ENCODE data around the gene PHLDB2. TPM values are rescaled to one million over a fixed set of nuclear protein-coding genes. Genes with fewer than 3 reads are reported as not detected.

The PHLDB2 gene
- total and polyA plus RNA-seq, 2 of the 8 experiments (the other 6 are each of a cell fraction or from before 2014, with no cell fraction given), result 5.8 to 22.6 TPM

DNA sequence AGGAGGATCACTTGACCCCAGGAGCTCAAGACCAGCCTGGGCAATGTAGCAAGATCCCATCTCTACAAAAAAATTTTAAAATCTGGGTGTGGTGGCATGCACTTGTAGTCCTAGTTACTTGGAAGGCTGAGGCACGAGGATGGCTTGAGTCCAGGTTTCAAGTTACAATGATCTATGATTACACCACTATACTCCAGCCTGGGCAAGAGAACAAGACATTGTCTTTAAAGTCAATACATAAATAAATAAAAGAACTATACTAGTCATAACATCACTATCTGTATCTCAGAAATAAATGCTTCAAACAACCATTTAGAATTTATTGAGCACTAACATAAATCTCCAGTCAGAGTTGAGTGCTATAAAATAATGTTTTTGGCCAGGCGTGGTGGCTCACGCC lies 8.5 kb upstream of the PHLDB2 start (continued):
- TF ChIP-seq SAP30 (IDR thresholded peaks at IDR 0.05; ENCODE audit: insufficient read depth, insufficient replicate concordance, low read length) (no peak), EZH2 (IDR thresholded peaks at IDR 0.05; ENCODE audit: low read depth, low read length, severe bottlenecking) (no peak), NANOG (IDR thresholded peaks at IDR 0.05; ENCODE audit: insufficient read depth, low read depth, low read length, poor library complexity, severe bottlenecking) (no peak)

Measured in H1 (cell line).